Prostate gland (tissue), 2 donors: Measurements from ENCODE around the gene C1QTNF7. TPM values are rescaled to one million over a fixed set of nuclear protein-coding genes. Genes with fewer than 3 reads are reported as not detected.

Experiments used
- DNase-seq: peaks from one replicate; pipeline ENCODE4 v3.0.0-alpha.2; 2019; ENCODE audit warnings: low spot score
- H3K27ac ChIP-seq, 2 donors: fragments of 200-600 bp; sonication (generic); 2 replicates each; pipeline ENCODE4 v1.5.1; 2017 to 2019
- H3K27me3 ChIP-seq: fragments of 200-600 bp; sonication (generic); replicated peaks from 2 replicates; pipeline ENCODE4 v1.5.1; 2019; ENCODE audit not compliant: insufficient read depth
- H3K36me3 ChIP-seq, 2 donors: fragments of 200-600 bp; sonication (generic); 1 replicate in 1 of 2; 2 replicates in 1 of 2; pipeline versions ENCODE4 v1.5.1 to v1.8.1; 2017 to 2019
- H3K4me1 ChIP-seq: fragments of 200-600 bp; sonication (generic); replicated peaks from 2 replicates; pipeline ENCODE4 v1.5.1; 2019
- H3K4me3 ChIP-seq, 2 donors: fragments of 200-600 bp; sonication (generic); 2 replicates each; pipeline ENCODE4 v1.5.1; 2017 to 2019
- H3K9me3 ChIP-seq: fragments of 200-600 bp; sonication (generic); 2 replicates; pipeline ENCODE4 v1.5.1; 2017
- CTCF ChIP-seq, 4 experiments: fragments of 200-600 bp in 2 of 4; fragments of 450-650 bp in 2 of 4; sonication (generic) in 2 of 4; IDR thresholded peaks; 1 replicate in 3 of 4; 2 replicates in 1 of 4; pipeline ENCODE4 v1.5.1; 2016 to 2019; ENCODE audit warnings: antibody characterized with exemption in 4 of 4, mild to moderate bottlenecking in 2 of 4, moderate library complexity in 2 of 4
- POLR2A ChIP-seq: fragments of 450-650 bp; IDR thresholded peaks from one replicate; pipeline ENCODE4 v1.6.1; 2016; ENCODE audit warnings: antibody characterized with exemption, mild to moderate bottlenecking
- POLR2AphosphoS5 ChIP-seq: sonication (generic); formaldehyde crosslinking; IDR thresholded peaks from one replicate; pipeline ENCODE4 v1.6.1; 2017; ENCODE audit warnings: antibody characterized with exemption
- WGBS: methylation state at CpG from one replicate; pipeline ENCODE4 v1.1.5; 2018; 5-methylcytosine and 5-hydroxymethylcytosine counted together
- intact Hi-C: fragments of 100-400 bp; cut with DNase I; formaldehyde crosslinking; loops from one replicate; pipeline ENCODE4 v1.14.2; 2022
- total RNA-seq, 2 donors: library from RNA; depleted of rRNA; stranded (reverse); fragments of >200 nt; gene quantifications; one replicate each; pipeline ENCODE4 v1.1.0, GENCODE V29; 2016

The C1QTNF7 gene
- total RNA-seq, 2 donors from 2014 or later, result 4.6 to 6.0 TPM

GRCh38 chr4:15436513-15436912 is 8.7 kb downstream of the C1QTNF7 start:
- no peaks in the 10 kb centered on the region for H3K4me1 ChIP-seq
- DNase-seq, result no peak
- WGBS, result 4% methylated on average over 2 of the region's 2 CpGs
- TF ChIP-seq CTCF (IDR thresholded peaks at IDR 0.05) (no peak), POLR2A (no peak), POLR2AphosphoS5 (no peak)
- no peak overlapping the region for H3K27ac ChIP-seq
- H3K4me3 ChIP-seq, result no peak overlapping the region
- no peaks in the 10 kb centered on the region for H3K9me3 ChIP-seq
- no peaks in the 10 kb centered on the region for H3K27me3 ChIP-seq
- no peaks in the 10 kb centered on the region for H3K36me3 ChIP-seq
- intact Hi-C loops, result no loop called here

GRCh38 chr4:15438939-15439524 is 11.2 kb downstream of the C1QTNF7 start:
- Histone ChIP-seq H3K27ac (no peak overlapping the region), H3K4me3 (no peak overlapping the region), H3K36me3 (no peaks in the 10 kb centered on the region), H3K27me3 (no peaks in the 10 kb centered on the region), H3K4me1 (no peaks in the 10 kb centered on the region), H3K9me3 (no peaks in the 10 kb centered on the region)
- no peak for TF ChIP-seq POLR2AphosphoS5
- TF ChIP-seq CTCF (IDR thresholded peaks at IDR 0.05), result no peak
- TF ChIP-seq POLR2A, result no peak
- DNase-seq, result no peak
- WGBS, result 86% methylated on average over 2 of the region's 2 CpGs
- intact Hi-C loops, result no loop called here

- Histone ChIP-seq H3K36me3 (no peaks in the 10 kb centered on the region), H3K9me3 (no peaks in the 10 kb centered on the region), H3K4me3 (no peak overlapping the region), H3K27ac (no peak overlapping the region), H3K27me3 (no peaks in the 10 kb centered on the region), H3K4me1 (no peaks in the 10 kb centered on the region)
- DNase-seq, result no peak
- 65% methylated on average over 2 of the region's 2 CpGs for WGBS
- intact Hi-C loops, result no loop called here
- TF ChIP-seq POLR2A (no peak), POLR2AphosphoS5 (no peak), CTCF (IDR thresholded peaks at IDR 0.05) (no peak)
Observed at GRCh38 chr4:15443371-15444160, 15.7 kb downstream of the C1QTNF7 start.

- Histone ChIP-seq H3K4me3 (no peak overlapping the region), H3K27ac (no peak overlapping the region), H3K4me1 (no peaks in the 10 kb centered on the region), H3K9me3 (no peaks in the 10 kb centered on the region), H3K27me3 (no peaks in the 10 kb centered on the region), H3K36me3 (no peaks in the 10 kb centered on the region)
- intact Hi-C loops, result no loop called here
- no peak for TF ChIP-seq POLR2AphosphoS5
- DNase-seq, result no peak
- 98% methylated on average over 7 of the region's 7 CpGs for WGBS
Observed at GRCh38 chr4:15444276-15444675, 16.4 kb downstream of the C1QTNF7 start.

- H3K36me3 ChIP-seq, result no peaks in the 10 kb centered on the region
- H3K4me1 ChIP-seq, result no peaks in the 10 kb centered on the region
- H3K9me3 ChIP-seq, result no peaks in the 10 kb centered on the region
- intact Hi-C loops, result no loop called here
- WGBS, result 18% methylated on average over 4 of the region's 4 CpGs
- DNase-seq, result no peak
- no peak overlapping the region for H3K27ac ChIP-seq
- TF ChIP-seq POLR2AphosphoS5 (no peak), POLR2A (no peak), CTCF (IDR thresholded peaks at IDR 0.05) (no peak)
- H3K4me3 ChIP-seq, result no peak overlapping the region
- H3K27me3 ChIP-seq, result no peaks in the 10 kb centered on the region
Observed at GRCh38 chr4:15444879-15445547, 17.2 kb downstream of the C1QTNF7 start.
